ENCODE data around the gene HSD17B3. TPM values are rescaled to one million over a fixed set of nuclear protein-coding genes. Genes with fewer than 3 reads are reported as not detected.

Gene HSD17B3
- total and polyA plus RNA-seq, 10 donors: 0.34 to 3.9 (median 0.87) TPM; not detected in 2

GRCh38 chr9:96249746-96250145, 52.2 kb downstream of the HSD17B3 start:
- Histone ChIP-seq H3K27ac (no peak overlapping the region), H3K27me3 (replicated peaks in 1 of 7) (peaks cover 0 to 11% (median 0%) of the 10 kb centered on the region in 7 donors), H3K4me3 (no peak overlapping the region), H3K4me1 (no peaks in the 10 kb centered on the region), H3K9me3 (no peaks in the 10 kb centered on the region), H3K36me3 (no peaks in the 10 kb centered on the region)
- 67 to 89% (median 78%) methylated on average over 6 of the region's 6 CpGs for WGBS, 5 donors
- intact Hi-C loops (cut with DNase I; ENCODE audit: low total_unique reads): no loop called here
- TF ChIP-seq POLR2AphosphoS5 (IDR thresholded peaks at IDR 0.05) (no peak), POLR2A (IDR thresholded peaks at IDR 0.05) (no peak)
- TF ChIP-seq, protein P1, sequence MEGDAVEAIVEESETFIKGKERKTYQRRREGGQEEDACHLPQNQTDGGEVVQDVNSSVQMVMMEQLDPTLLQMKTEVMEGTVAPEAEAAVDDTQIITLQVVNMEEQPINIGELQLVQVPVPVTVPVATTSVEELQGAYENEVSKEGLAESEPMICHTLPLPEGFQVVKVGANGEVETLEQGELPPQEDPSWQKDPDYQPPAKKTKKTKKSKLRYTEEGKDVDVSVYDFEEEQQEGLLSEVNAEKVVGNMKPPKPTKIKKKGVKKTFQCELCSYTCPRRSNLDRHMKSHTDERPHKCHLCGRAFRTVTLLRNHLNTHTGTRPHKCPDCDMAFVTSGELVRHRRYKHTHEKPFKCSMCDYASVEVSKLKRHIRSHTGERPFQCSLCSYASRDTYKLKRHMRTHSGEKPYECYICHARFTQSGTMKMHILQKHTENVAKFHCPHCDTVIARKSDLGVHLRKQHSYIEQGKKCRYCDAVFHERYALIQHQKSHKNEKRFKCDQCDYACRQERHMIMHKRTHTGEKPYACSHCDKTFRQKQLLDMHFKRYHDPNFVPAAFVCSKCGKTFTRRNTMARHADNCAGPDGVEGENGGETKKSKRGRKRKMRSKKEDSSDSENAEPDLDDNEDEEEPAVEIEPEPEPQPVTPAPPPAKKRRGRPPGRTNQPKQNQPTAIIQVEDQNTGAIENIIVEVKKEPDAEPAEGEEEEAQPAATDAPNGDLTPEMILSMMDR (IDR thresholded peaks at IDR 0.05 in 8 of 11, conservative IDR thresholded peaks at IDR 0.05 in 3 of 11): no peak
- no peak for DNase-seq

- Histone ChIP-seq H3K36me3 (no peaks in the 10 kb centered on the region), H3K27ac (no peak overlapping the region), H3K27me3 (replicated peaks in 1 of 7) (peaks cover 0 to 32% (median 0%) of the 10 kb centered on the region in 7 donors), H3K4me3 (no peak overlapping the region), H3K9me3 (no peaks in the 10 kb centered on the region), H3K4me1 (no peaks in the 10 kb centered on the region)
- intact Hi-C loops (cut with DNase I; ENCODE audit: low total_unique reads): no loop called here
- TF ChIP-seq, protein P1 (IDR thresholded peaks at IDR 0.05 in 8 of 11, conservative IDR thresholded peaks at IDR 0.05 in 3 of 11): no peak
- TF ChIP-seq POLR2AphosphoS5 (IDR thresholded peaks at IDR 0.05) (no peak), POLR2A (IDR thresholded peaks at IDR 0.05) (no peak)
- no peak for DNase-seq
- 63 to 82% (median 82%) methylated on average over 8 of the region's 8 CpGs for WGBS, 5 donors
Measured at GRCh38 chr9:96246267-96246671, 55.7 kb downstream of the HSD17B3 start.

DNA sequence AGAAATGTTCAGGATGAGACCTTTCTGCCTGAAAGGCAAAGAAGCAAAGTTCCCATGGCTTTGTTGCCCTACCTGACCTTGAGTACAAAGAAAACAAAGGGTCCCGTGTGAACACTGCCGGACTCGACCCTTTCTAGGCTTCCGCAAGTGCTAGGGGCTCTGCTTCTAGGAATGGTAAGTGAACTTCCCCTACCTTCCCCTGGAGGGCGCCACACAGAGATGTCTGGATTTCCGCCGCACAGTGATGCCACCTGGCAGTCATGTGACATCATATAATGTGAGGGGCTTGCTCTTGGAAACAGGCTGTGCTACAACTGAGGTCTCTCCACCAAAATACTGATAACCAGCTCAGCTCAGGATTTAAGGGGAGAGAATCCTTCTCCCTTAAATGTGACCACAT, 56.6 kb downstream of the HSD17B3 start:
- peaks cover 0 to 32% (median 0%) of the 10 kb centered on the region in 7 donors for H3K27me3 ChIP-seq (replicated peaks in 1 of 7)
- H3K27ac ChIP-seq: no peak overlapping the region
- DNase-seq: no peak
- no peaks in the 10 kb centered on the region for H3K9me3 ChIP-seq
- no peak for TF ChIP-seq POLR2A (IDR thresholded peaks at IDR 0.05)
- no peak for TF ChIP-seq POLR2AphosphoS5 (IDR thresholded peaks at IDR 0.05)
- TF ChIP-seq, protein P1 (IDR thresholded peaks at IDR 0.05 in 8 of 11, conservative IDR thresholded peaks at IDR 0.05 in 3 of 11): peak in 1 of 11 experiments; percentile 14
- no peaks in the 10 kb centered on the region for H3K4me1 ChIP-seq
- no peaks in the 10 kb centered on the region for H3K36me3 ChIP-seq
- no peak overlapping the region for H3K4me3 ChIP-seq
- intact Hi-C loops (cut with DNase I; ENCODE audit: low total_unique reads): no loop called here
- WGBS, 5 donors: 81 to 87% (median 84%) methylated on average over 6 to 7 of the region's 7 CpGs

GRCh38 chr9:96243778-96244177, 58.2 kb downstream of the HSD17B3 start:
- H3K36me3 ChIP-seq: no peaks in the 10 kb centered on the region
- no peak for DNase-seq
- H3K9me3 ChIP-seq: no peaks in the 10 kb centered on the region
- WGBS, 5 donors: 57 to 74% (median 59%) methylated on average over 6 of the region's 6 CpGs
- intact Hi-C loops (cut with DNase I; ENCODE audit: low total_unique reads): no loop called here
- H3K27ac ChIP-seq: no peak overlapping the region
- no peaks in the 10 kb centered on the region for H3K4me1 ChIP-seq
- TF ChIP-seq, protein P1 (IDR thresholded peaks at IDR 0.05 in 8 of 11, conservative IDR thresholded peaks at IDR 0.05 in 3 of 11): no peak
- TF ChIP-seq POLR2AphosphoS5 (IDR thresholded peaks at IDR 0.05): no peak
- no peak for TF ChIP-seq POLR2A (IDR thresholded peaks at IDR 0.05)
- no peak overlapping the region for H3K4me3 ChIP-seq
- peaks cover 0 to 35% (median 0%) of the 10 kb centered on the region in 7 donors for H3K27me3 ChIP-seq (replicated peaks in 1 of 7)

Data from spleen (tissue), 11 donors.